ENCODE data around the gene LRRC27. TPM values are rescaled to one million over a fixed set of nuclear protein-coding genes. Genes with fewer than 3 reads are reported as not detected.

Gene LRRC27
- total RNA-seq, 2 experiments from 2014 or later = 2.4 to 2.8 TPM

DNA sequence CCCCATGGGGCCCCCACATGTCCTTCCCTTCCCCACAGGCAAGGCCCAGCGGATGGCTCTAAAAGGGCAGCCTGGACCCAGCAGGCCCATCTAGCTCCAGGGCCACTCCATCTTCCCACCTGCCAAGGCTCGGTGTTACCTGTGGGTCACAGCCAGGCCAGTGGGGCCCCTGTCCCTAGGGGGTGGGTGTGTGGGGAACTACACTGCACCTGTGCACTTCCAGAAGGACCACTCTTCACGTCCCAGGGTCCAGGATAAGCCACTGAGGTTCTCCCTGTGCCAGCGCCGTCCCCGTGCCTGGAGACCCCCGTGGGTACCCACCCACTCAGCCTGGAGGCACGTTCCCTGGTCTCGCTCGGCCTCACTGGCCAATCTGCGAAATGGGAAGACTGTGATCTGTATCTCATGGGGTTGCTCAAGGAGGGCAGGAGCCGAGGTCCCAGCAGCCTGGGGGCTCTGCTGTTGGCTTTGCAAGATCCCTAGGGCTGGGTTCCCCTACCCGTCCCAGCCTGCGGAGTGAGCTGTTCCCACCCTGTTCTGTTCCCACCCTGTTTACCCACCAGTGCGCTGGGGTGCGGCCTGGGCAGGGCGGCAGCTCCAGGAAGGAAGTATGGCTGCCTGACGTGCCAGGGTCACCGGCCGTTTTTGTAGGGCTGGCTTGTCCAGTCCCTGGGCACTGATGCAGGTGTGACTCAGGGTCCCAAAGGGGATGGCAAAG, 69.6 kb downstream of the LRRC27 start:
- Mint-ChIP-seq H3K27me3 (no peaks in the 10 kb centered on the region), H3K27ac (no peak overlapping the region), H3K9me3 (no peaks in the 10 kb centered on the region), H3K4me3 (no peak overlapping the region), H3K4me1 (ENCODE audit: low read depth) (peaks cover 24% of the 10 kb centered on the region), H3K36me3 (ENCODE audit: low read depth) (peaks cover 12% of the 10 kb centered on the region)
- no peak for TF ChIP-seq CTCF (IDR thresholded peaks at IDR 0.05)
- ChIA-PET POLR2A (no interaction called here), CTCF (no interaction called here)
- Histone ChIP-seq H3K4me3 (ENCODE audit: low read length) (no peak overlapping the region), H3K27me3 (ENCODE audit: control insufficient read depth in 1 of 2, insufficient read depth in 2 of 2, low read length in 2 of 2) (no peaks in the 10 kb centered on the region), H3K4me1 (ENCODE audit: insufficient read depth, low read length) (peaks cover 34% of the 10 kb centered on the region), H3K9me3 (ENCODE audit: control insufficient read depth in 1 of 2, insufficient read depth in 1 of 2, low read length in 2 of 2) (no peaks in the 10 kb centered on the region), H3K27ac (ENCODE audit: low read depth in 1 of 2, low read length in 2 of 2) (no peak overlapping the region), H3K36me3 (ENCODE audit: insufficient read depth, low read length) (peaks cover 5% of the 10 kb centered on the region)
- ATAC-seq (ENCODE audit: poor library complexity) = no peak
- DNase-seq = no peak
- intact Hi-C loops (cut with DNase I, micrococcal nuclease) = no loop called here

- H3K27me3 ChIP-seq (ENCODE audit: control insufficient read depth in 1 of 2, insufficient read depth in 2 of 2, low read length in 2 of 2) = no peaks in the 10 kb centered on the region
- H3K4me1 ChIP-seq (ENCODE audit: insufficient read depth, low read length) = peaks cover 38% of the 10 kb centered on the region
- DNase-seq = no peak
- intact Hi-C loops (cut with DNase I, micrococcal nuclease) = no loop called here
- no peak overlapping the region for H3K27ac ChIP-seq (ENCODE audit: low read depth in 1 of 2, low read length in 2 of 2)
- no peak for ATAC-seq (ENCODE audit: poor library complexity)
- peaks cover 22% of the 10 kb centered on the region for H3K4me1 Mint-ChIP-seq (ENCODE audit: low read depth)
- peaks cover 12% of the 10 kb centered on the region for H3K36me3 Mint-ChIP-seq (ENCODE audit: low read depth)
- H3K9me3 ChIP-seq (ENCODE audit: control insufficient read depth in 1 of 2, insufficient read depth in 1 of 2, low read length in 2 of 2) = no peaks in the 10 kb centered on the region
- H3K4me3 ChIP-seq (ENCODE audit: low read length) = no peak overlapping the region
- no peak overlapping the region for H3K4me3 Mint-ChIP-seq
- peaks cover 8% of the 10 kb centered on the region for H3K36me3 ChIP-seq (ENCODE audit: insufficient read depth, low read length)
- no peaks in the 10 kb centered on the region for H3K9me3 Mint-ChIP-seq
- TF ChIP-seq CTCF (IDR thresholded peaks at IDR 0.05) = no peak
- POLR2A ChIA-PET = no interaction called here
- CTCF ChIA-PET = no interaction called here
- H3K27ac Mint-ChIP-seq = no peak overlapping the region
- no peaks in the 10 kb centered on the region for H3K27me3 Mint-ChIP-seq
Measured at GRCh38 chr10:132402781-132403241, 70.8 kb downstream of the LRRC27 start.

GRCh38 chr10:132403511-132404168, 71.6 kb downstream of the LRRC27 start:
- ChIA-PET POLR2A (no interaction called here), CTCF (no interaction called here)
- H3K27me3 Mint-ChIP-seq = no peaks in the 10 kb centered on the region
- H3K36me3 Mint-ChIP-seq (ENCODE audit: low read depth) = peaks cover 12% of the 10 kb centered on the region
- Histone ChIP-seq H3K27me3 (ENCODE audit: control insufficient read depth in 1 of 2, insufficient read depth in 2 of 2, low read length in 2 of 2) (no peaks in the 10 kb centered on the region), H3K9me3 (ENCODE audit: control insufficient read depth in 1 of 2, insufficient read depth in 1 of 2, low read length in 2 of 2) (no peaks in the 10 kb centered on the region), H3K4me3 (ENCODE audit: low read length) (no peak overlapping the region), H3K4me1 (ENCODE audit: insufficient read depth, low read length) (peaks cover 38% of the 10 kb centered on the region), H3K27ac (ENCODE audit: low read depth in 1 of 2, low read length in 2 of 2) (no peak overlapping the region), H3K36me3 (ENCODE audit: insufficient read depth, low read length) (peaks cover 8% of the 10 kb centered on the region)
- DNase-seq (no peak), ATAC-seq (ENCODE audit: poor library complexity) (no peak)
- peaks cover 23% of the 10 kb centered on the region for H3K4me1 Mint-ChIP-seq (ENCODE audit: low read depth)
- intact Hi-C loops (cut with DNase I, micrococcal nuclease) = no loop called here
- no peaks in the 10 kb centered on the region for H3K9me3 Mint-ChIP-seq
- no peak overlapping the region for H3K27ac Mint-ChIP-seq
- TF ChIP-seq CTCF (IDR thresholded peaks at IDR 0.05) = no peak
- H3K4me3 Mint-ChIP-seq = no peak overlapping the region
